HFFc6 (cell line): ENCODE results near the gene ATP5MC3. TPM values are rescaled to one million over a fixed set of nuclear protein-coding genes. Genes with fewer than 3 reads are reported as not detected.
"Not testable (repeated sequence)": the region's sequence is repeated elsewhere in the genome, so short reads cannot be mapped to it uniquely, and the experiment has no call there.

Experiments used
- DNase-seq: peaks from one replicate; pipeline ENCODE4 v3.0.0-alpha.2; 2018
- H3K27ac Mint-ChIP-seq: 2 replicates; pipeline ENCODE4 v1.8.0; 2020; ENCODE audit warnings: mild to moderate bottlenecking, mixed read lengths
- H3K27me3 Mint-ChIP-seq: 2 replicates; pipeline ENCODE4 v1.8.0; 2021; ENCODE audit warnings: mild to moderate bottlenecking, moderate library complexity, mixed read lengths; ENCODE audit not compliant: insufficient read depth
- H3K36me3 Mint-ChIP-seq: 2 replicates; pipeline ENCODE4 v1.8.0; 2021; ENCODE audit warnings: low read depth, mixed read lengths
- H3K4me1 Mint-ChIP-seq: 2 replicates; pipeline ENCODE4 v1.8.0; 2020; ENCODE audit warnings: low read depth, mixed read lengths
- H3K4me3 Mint-ChIP-seq: 2 replicates; pipeline ENCODE4 v1.8.0; 2020; ENCODE audit warnings: mild to moderate bottlenecking, moderate library complexity, mixed read lengths
- H3K9me3 Mint-ChIP-seq: 2 replicates; pipeline ENCODE4 v1.8.0; 2020; ENCODE audit warnings: mild to moderate bottlenecking, mixed read lengths
- CTCF ChIP-seq: fragments of 200-600 bp; sonication (generic); IDR thresholded peaks from 2 replicates; pipeline ENCODE4 v1.5.0; 2021; ENCODE audit warnings: antibody characterized with exemption, mild to moderate bottlenecking
- long read RNA-seq: library from polyadenylated mRNA; unstranded; transcript quantifications from one replicate; pipeline ENCODE4 v2.0.0, GENCODE V29; 2019
- total RNA-seq, 6 experiments: library from RNA; stranded (reverse); fragmentation: NEBNext Ultra II Directional; extraction: Animal tissue kit (Norgen Biotek cat#: 25700); gene quantifications; 2 replicates in 1 of 6; 3 replicates in 5 of 6; pipeline ENCODE4 v1.2.3, GENCODE V29; 2021

ATP5MC3 gene
- 100 to 1,000 TPM; 291 to 313 (median 301) TPM for total RNA-seq
- long read RNA-seq, full-length matches to known transcripts = 432 of 459 reads
- long read RNA-seq, partial matches to known transcripts = 12 of 459 reads
- long read RNA-seq, other reads (novel, unspliced or antisense) = 15 of 459 reads

DNA sequence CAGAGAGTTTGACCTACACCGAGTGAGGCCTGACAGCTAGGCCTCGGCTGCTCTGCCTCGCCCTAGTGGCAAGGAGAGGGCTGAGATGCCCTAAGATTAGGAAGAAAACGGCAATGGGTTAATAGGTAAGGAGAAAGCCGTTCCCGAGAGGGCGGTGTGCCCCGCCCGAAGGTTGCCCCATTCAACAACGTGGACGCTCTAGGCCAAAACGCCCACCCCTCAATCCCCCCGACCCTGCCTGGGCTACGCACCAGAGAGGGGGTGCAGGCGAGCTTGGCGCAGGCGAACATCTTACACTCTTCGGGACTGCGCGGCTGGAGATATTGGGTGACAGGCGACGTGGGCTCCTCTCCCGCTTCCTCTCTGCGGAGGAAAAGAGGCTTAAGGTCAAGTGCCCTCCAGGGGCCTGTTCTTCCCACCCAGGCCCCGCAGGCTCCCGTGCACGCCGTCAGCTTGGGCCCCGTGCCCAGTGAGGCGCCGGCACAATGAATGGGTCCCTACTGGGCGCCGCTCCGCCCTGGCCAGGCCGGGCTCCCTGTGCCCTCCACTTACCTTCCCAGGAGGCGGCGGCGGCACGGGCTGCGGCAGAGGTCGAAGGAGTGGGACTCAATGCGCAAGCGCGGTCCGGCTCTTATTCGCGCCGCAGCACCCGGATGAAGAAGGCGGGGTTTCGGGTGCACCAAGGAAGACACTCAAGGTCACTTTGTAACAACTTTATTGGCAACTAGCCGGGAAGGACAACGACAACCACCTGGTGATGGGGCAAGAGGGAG lies at the start of gene ATP5MC3:
TSS of gene ATP5MC3 (minus strand) at position 607 of the 773 bp plus-strand sequence. CDS start at position 290, 317 bp downstream.
- TF ChIP-seq CTCF = peak; percentile 53
- peak within 1 kb of the TSS; percentile 95 for H3K4me3 Mint-ChIP-seq
- peak; percentile 91 for DNase-seq
- H3K9me3 Mint-ChIP-seq = no peaks in the 10 kb centered on the region
- H3K4me1 Mint-ChIP-seq = peaks cover 32% of the 10 kb centered on the region
- H3K36me3 Mint-ChIP-seq = peaks cover 24% of the 10 kb centered on the region
- H3K27me3 Mint-ChIP-seq = no peaks in the 10 kb centered on the region
- H3K27ac Mint-ChIP-seq = peak within 1 kb of the TSS; percentile 93

- H3K27me3 Mint-ChIP-seq, H3K27ac Mint-ChIP-seq, H3K36me3 Mint-ChIP-seq, DNase-seq, H3K4me3 Mint-ChIP-seq, H3K4me1 Mint-ChIP-seq, H3K9me3 Mint-ChIP-seq: not testable (repeated sequence)
Observed at GRCh38 chr2:175228601-175229000, 47.1 kb upstream of the ATP5MC3 start.

- no peaks in the 10 kb centered on the region for H3K36me3 Mint-ChIP-seq
- peaks cover 5% of the 10 kb centered on the region; the same call in 1 of the 2 replicates for H3K27me3 Mint-ChIP-seq
- no peaks in the 10 kb centered on the region for H3K4me1 Mint-ChIP-seq
- no peak overlapping the region for H3K27ac Mint-ChIP-seq
- no peak overlapping the region for H3K4me3 Mint-ChIP-seq
- no peak for TF ChIP-seq CTCF
- H3K9me3 Mint-ChIP-seq = no peaks in the 10 kb centered on the region
- DNase-seq = no peak
Observed at GRCh38 chr2:175228179-175228578, 46.7 kb upstream of the ATP5MC3 start.

DNA sequence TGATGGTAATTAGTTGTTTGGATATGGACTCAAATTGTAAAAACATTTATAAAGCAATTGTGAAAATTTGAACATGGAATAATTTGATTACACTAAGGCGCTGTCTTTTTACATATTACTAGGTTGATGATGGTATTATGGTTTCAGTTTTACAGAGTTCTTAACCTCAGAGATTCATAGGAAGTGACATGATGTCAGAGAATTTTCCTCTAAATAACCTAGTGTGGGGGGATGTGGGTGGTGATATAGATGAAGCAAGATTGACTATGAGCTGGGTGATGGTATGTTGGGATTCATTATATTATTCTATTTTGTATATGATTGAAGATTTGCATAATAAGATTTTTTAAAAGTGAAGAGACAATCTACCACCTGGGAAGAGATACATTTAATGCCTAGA lies 45.9 kb upstream of the ATP5MC3 start:
- TF ChIP-seq CTCF = no peak
- no peak overlapping the region for H3K4me3 Mint-ChIP-seq
- H3K36me3 Mint-ChIP-seq = no peaks in the 10 kb centered on the region

GRCh38 chr2:175220075-175220474 lies 38.6 kb upstream of the ATP5MC3 start:
- no peak for DNase-seq
- H3K36me3 Mint-ChIP-seq = no peaks in the 10 kb centered on the region
- no peaks in the 10 kb centered on the region for H3K9me3 Mint-ChIP-seq
- H3K27me3 Mint-ChIP-seq = peaks cover 24% of the 10 kb centered on the region
- H3K4me3 Mint-ChIP-seq = no peak overlapping the region
- TF ChIP-seq CTCF = no peak
- no peaks in the 10 kb centered on the region for H3K4me1 Mint-ChIP-seq
- no peak overlapping the region for H3K27ac Mint-ChIP-seq

More for the DNA sequence above, 45.9 kb upstream of the ATP5MC3 start:
- Mint-ChIP-seq H3K4me1 (no peaks in the 10 kb centered on the region), H3K27ac (no peak overlapping the region), H3K9me3 (no peaks in the 10 kb centered on the region), H3K27me3 (peaks cover 7% of the 10 kb centered on the region; the same call in 1 of the 2 replicates)
- DNase-seq = no peak

DNA sequence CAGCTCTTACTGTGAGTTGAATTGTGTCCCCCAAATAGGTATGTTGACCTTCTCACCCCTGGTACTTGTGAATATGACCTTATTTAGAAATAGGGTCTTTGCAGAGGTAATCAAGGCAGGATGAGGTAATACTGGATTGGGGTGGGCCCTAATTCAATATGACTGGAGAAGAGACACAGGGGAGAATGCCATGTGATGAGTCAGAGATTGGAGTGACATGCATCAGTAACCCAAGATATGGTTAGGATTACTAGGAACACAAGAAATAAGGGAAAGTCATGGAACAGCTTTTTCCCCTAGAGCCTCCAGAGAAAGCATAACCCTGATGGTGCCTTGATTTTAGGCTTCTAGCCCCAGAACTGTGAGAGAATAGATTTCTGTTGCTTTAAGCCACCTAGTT lies 37.0 kb upstream of the ATP5MC3 start:
- no peaks in the 10 kb centered on the region for H3K9me3 Mint-ChIP-seq
- TF ChIP-seq CTCF = no peak
- peaks cover 29% of the 10 kb centered on the region for H3K27me3 Mint-ChIP-seq
- H3K27ac Mint-ChIP-seq = no peak overlapping the region
- DNase-seq = no peak
- no peaks in the 10 kb centered on the region for H3K4me1 Mint-ChIP-seq
- H3K36me3 Mint-ChIP-seq = no peaks in the 10 kb centered on the region
- H3K4me3 Mint-ChIP-seq = no peak overlapping the region
